Ovary (tissue), 3 donors: Measurements from ENCODE around the gene PDE4D.

Experiments used
- EP300 ChIP-seq: sonication (generic); formaldehyde crosslinking; IDR thresholded peaks from one replicate; pipeline ENCODE4 v1.6.1; 2017; ENCODE audit warnings: antibody characterized with exemption
- POLR2A ChIP-seq: fragments of 450-650 bp; IDR thresholded peaks from one replicate; pipeline ENCODE4 v1.6.1; 2017; ENCODE audit warnings: antibody characterized with exemption, mild to moderate bottlenecking, moderate library complexity
- TF ChIP-seq, protein P1 (sequence below), 3 donors: fragments of 450-650 bp in 2 of 3; fragments of 200-600 bp in 1 of 3; IDR thresholded peaks; one replicate each; pipeline versions ENCODE4 v1.5.1 to v1.8.0; 2016 to 2022; ENCODE audit warnings: antibody characterized with exemption in 3 of 3, mild to moderate bottlenecking in 1 of 3
- donor health status: DM: no; HTN: no; CAD: no.

DNA sequence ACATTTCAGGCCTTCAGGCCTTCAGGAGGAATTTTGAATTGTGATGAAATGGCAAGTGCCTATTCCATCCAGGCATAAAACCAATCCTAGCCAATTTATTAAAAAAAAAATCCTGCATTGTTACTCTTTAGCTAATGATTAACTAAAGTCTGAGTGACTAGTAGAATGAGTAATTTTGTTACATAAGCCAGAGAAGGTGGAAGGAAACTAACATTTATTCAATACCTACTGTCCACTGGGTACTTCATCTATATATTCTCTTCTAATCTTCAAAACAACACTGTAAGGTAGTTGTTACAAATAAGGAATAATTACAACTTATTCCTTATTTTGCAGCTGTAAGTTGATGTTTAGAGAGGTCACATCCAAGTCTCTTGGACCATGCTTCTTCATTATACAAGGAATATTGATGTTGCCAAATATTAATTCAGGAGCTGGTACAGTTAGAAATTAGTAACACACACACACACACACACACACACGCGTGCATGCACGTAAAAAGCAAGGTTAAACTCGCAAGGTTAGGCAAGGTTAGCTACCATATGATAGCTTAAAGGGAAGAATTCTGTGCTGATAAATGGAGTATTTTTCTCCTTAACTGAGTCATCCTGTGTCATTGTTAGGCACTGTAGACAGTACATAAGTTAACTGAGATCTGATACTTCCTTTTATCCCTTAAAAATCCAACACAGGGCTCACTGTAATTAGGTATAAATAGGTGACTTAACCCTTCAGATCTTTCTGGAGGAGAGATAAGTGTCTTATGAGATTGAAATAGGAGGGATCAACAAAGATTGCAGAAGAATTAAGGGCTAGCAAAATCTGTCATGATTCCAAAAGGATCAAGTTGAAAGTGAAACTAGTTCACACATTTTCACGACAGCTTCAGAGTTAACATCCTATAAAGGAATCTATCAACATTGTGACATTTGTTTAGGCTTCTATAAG is 596.9 kb downstream of the PDE4D start:
- TF ChIP-seq EP300 (no peak), POLR2A (no peak)
- TF ChIP-seq, protein P1, sequence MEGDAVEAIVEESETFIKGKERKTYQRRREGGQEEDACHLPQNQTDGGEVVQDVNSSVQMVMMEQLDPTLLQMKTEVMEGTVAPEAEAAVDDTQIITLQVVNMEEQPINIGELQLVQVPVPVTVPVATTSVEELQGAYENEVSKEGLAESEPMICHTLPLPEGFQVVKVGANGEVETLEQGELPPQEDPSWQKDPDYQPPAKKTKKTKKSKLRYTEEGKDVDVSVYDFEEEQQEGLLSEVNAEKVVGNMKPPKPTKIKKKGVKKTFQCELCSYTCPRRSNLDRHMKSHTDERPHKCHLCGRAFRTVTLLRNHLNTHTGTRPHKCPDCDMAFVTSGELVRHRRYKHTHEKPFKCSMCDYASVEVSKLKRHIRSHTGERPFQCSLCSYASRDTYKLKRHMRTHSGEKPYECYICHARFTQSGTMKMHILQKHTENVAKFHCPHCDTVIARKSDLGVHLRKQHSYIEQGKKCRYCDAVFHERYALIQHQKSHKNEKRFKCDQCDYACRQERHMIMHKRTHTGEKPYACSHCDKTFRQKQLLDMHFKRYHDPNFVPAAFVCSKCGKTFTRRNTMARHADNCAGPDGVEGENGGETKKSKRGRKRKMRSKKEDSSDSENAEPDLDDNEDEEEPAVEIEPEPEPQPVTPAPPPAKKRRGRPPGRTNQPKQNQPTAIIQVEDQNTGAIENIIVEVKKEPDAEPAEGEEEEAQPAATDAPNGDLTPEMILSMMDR (IDR thresholded peaks at IDR 0.05) = no peak
